NCI-H446 (cell line): ENCODE measurements around the gene CHD6.

Experiments used
- DNase-seq, 2 experiments: peaks; one replicate each; lab custom pipeline; 2025; lab: John Stamatoyannopoulos, UW

Gene CHD6

GRCh38 chr20:41366546-41367392 is 251.4 kb downstream of the CHD6 start, which contains the start of gene EMILIN3:
EMILIN3 (minus strand) TSS chr20:41366818; CDS start chr20:41366634, 184 bp downstream.
- no peak for DNase-seq

- no peak for DNase-seq
Observed at GRCh38 chr20:41365777-41366545, 252.2 kb downstream of the CHD6 start.

- DNase-seq = no peak
Observed at GRCh38 chr20:41364967-41365765, 253.0 kb downstream of the CHD6 start.

- DNase-seq = no peak
Observed at GRCh38 chr20:41364236-41364855, 253.8 kb downstream of the CHD6 start.

- no peak for DNase-seq
Observed at GRCh38 chr20:41363601-41364000, 254.6 kb downstream of the CHD6 start.

GRCh38 chr20:41362748-41363140 is 255.4 kb downstream of the CHD6 start:
- no peak for DNase-seq

GRCh38 chr20:41361757-41362747 is 256.1 kb downstream of the CHD6 start:
- no peak for DNase-seq

- DNase-seq = no peak
Observed at GRCh38 chr20:41360831-41361756, 257.1 kb downstream of the CHD6 start.

GRCh38 chr20:41359541-41360011 is 258.6 kb downstream of the CHD6 start:
- DNase-seq = no peak

GRCh38 chr20:41358717-41359116 is 259.5 kb downstream of the CHD6 start:
- no peak for DNase-seq

- no peak for DNase-seq
Observed at GRCh38 chr20:41358230-41358629, 259.9 kb downstream of the CHD6 start.

- no peak for DNase-seq
Observed at GRCh38 chr20:41357424-41358163, 260.6 kb downstream of the CHD6 start.

GRCh38 chr20:41356951-41357350 is 261.2 kb downstream of the CHD6 start:
- no peak for DNase-seq

- no peak for DNase-seq
Observed at GRCh38 chr20:41355598-41356203, 262.5 kb downstream of the CHD6 start.

- no peak for DNase-seq
Observed at GRCh38 chr20:41355192-41355591, 263.0 kb downstream of the CHD6 start.

- DNase-seq = no peak
Observed at GRCh38 chr20:41353530-41353929, 264.6 kb downstream of the CHD6 start.

GRCh38 chr20:41352666-41353065 is 265.5 kb downstream of the CHD6 start:
- DNase-seq = no peak

- DNase-seq = no peak
Observed at GRCh38 chr20:41352106-41352505, 266.1 kb downstream of the CHD6 start.
